Measurements from ENCODE around the gene LFNG. TPM values are rescaled to one million over a fixed set of nuclear protein-coding genes. Genes with fewer than 3 reads are reported as not detected.

Gene LFNG
- total and polyA plus RNA-seq, 9 of the 15 experiments (the other 6 are each of a cell fraction or from before 2014, with no cell fraction given): 0.03 to 0.89 (median 0.25) TPM; not detected in 1

GRCh38 chr7:2476776-2477446 lies 42.7 kb upstream of the LFNG start:
- intact Hi-C loops (cut with micrococcal nuclease): loop anchor here (5.0 to 10.0 kb wide), 2 partner anchors 90 to 188 kb away; no protein-coding TSS in a partner anchor
- BruUV-seq (replicated peaks): no TSS peak
- FAIRE-seq: no peak

More at GRCh38 chr7:2476776-2477446, 42.7 kb upstream of the LFNG start:
- Histone ChIP-seq H3K27ac (ENCODE audit: extremely low read depth, low read depth, low read length) (no peak overlapping the region), H3K9me1 (ENCODE audit: control insufficient read depth, insufficient read depth, low read length) (no peaks in the 10 kb centered on the region), H3K36me3 (ENCODE audit: control insufficient read depth, insufficient read depth, low read length) (no peaks in the 10 kb centered on the region), H3K9me3 (replicated peaks; ENCODE audit: control insufficient read depth, insufficient read depth, low read depth, low read length) (no peaks in the 10 kb centered on the region), H4K20me1 (replicated peaks; ENCODE audit: control insufficient read depth, insufficient read depth, low read length) (peaks cover 23% of the 10 kb centered on the region), H2AFZ (ENCODE audit: low read depth, low read length) (no peak overlapping the region), H3K4me1 (replicated peaks in 1 of 2; ENCODE audit: control insufficient read depth in 2 of 2, insufficient read depth in 2 of 2, low read length in 2 of 2) (peaks cover 0 to 53% of the 10 kb centered on the region in 2 experiments; a peak in 3 of 5 replicates), H3K4me2 (ENCODE audit: insufficient read depth, low read length) (no peak overlapping the region), H3K4me3 (no peak overlapping the region), H3K79me2 (ENCODE audit: control insufficient read depth, insufficient read depth, low read length) (no peaks in the 10 kb centered on the region), H3K9ac (ENCODE audit: insufficient read depth in 1 of 2, low read depth in 2 of 2, low read length in 2 of 2) (peak overlapping the region in 1 of 2 experiments; percentile 58; a peak in 2 of 4 replicates), H3K27me3 (ENCODE audit: control insufficient read depth in 2 of 2, insufficient read depth in 2 of 2, low read length in 2 of 2) (peaks cover 15 to 34% of the 10 kb centered on the region in 2 experiments; a peak in 4 of 5 replicates)
- TF ChIP-seq NFE2L1 (tag; IDR thresholded peaks at IDR 0.05; ENCODE audit: borderline replicate concordance, low read depth) (no peak), SAFB (IDR thresholded peaks at IDR 0.05; ENCODE audit: borderline replicate concordance, low read depth, low read length) (no peak), ZNF280A (IDR thresholded peaks at IDR 0.05; ENCODE audit: low read depth, partially characterized antibody) (no peak), FOSL1 (tag; conservative IDR thresholded peaks at IDR 0.05) (no peak), NCOR1 (IDR thresholded peaks at IDR 0.05) (no peak), RUNX1 (IDR thresholded peaks at IDR 0.05; ENCODE audit: low read depth) (no peak)
- DNase-seq (ENCODE audit: extremely low read depth in 1 of 4, low spot score in 3 of 4) (no peak), ATAC-seq (no peak)
- WGBS (ENCODE audit: insufficient coverage, low coverage, missing lambda C conversion rate): 33% methylated on average over 16 of the region's 25 CpGs
- CTCF ChIA-PET (ENCODE audit: low intra/inter-chr PET ratio): interaction anchor here (0.6 kb wide), 1 partner anchor 1673 kb away, joined by 3 read pairs; no protein-coding TSS in a partner anchor
- in situ Hi-C loops (cut with MboI): no loop called here
- POLR2A ChIA-PET: no interaction called here
